Measurements from ENCODE around the gene DHX57.

The DHX57 gene

GRCh38 chr2:38889045-38889444 is 13.3 kb upstream of the DHX57 start:
- H3K27ac ChIP-seq, result no peak overlapping the region
- TF ChIP-seq ZFX (IDR thresholded peaks at IDR 0.05), result no peak
- no peak for TF ChIP-seq CTCF (conservative IDR thresholded peaks at IDR 0.05)

GRCh38 chr2:38887902-38888554 is 12.3 kb upstream of the DHX57 start:
- no peak for TF ChIP-seq CTCF (conservative IDR thresholded peaks at IDR 0.05)
- TF ChIP-seq ZFX (IDR thresholded peaks at IDR 0.05), result no peak
- no peak overlapping the region for H3K27ac ChIP-seq

- no peak for TF ChIP-seq CTCF (conservative IDR thresholded peaks at IDR 0.05)
- no peak for TF ChIP-seq ZFX (IDR thresholded peaks at IDR 0.05)
- H3K27ac ChIP-seq, result no peak overlapping the region
Measured at GRCh38 chr2:38887347-38887746, 11.6 kb upstream of the DHX57 start.

- TF ChIP-seq ZFX (IDR thresholded peaks at IDR 0.05) (no peak), CTCF (conservative IDR thresholded peaks at IDR 0.05) (no peak)
- no peak overlapping the region for H3K27ac ChIP-seq
Measured at GRCh38 chr2:38886063-38886462, 10.3 kb upstream of the DHX57 start.

GRCh38 chr2:38876407-38876806 is 673 bp upstream of the DHX57 start:
- TF ChIP-seq ZFX (IDR thresholded peaks at IDR 0.05) (no peak), CTCF (conservative IDR thresholded peaks at IDR 0.05) (no peak)
- H3K27ac ChIP-seq, result peak overlapping the region; percentile 60

- no peak for TF ChIP-seq CTCF (conservative IDR thresholded peaks at IDR 0.05)
- peak overlapping the region; percentile 60 for H3K27ac ChIP-seq
Measured at GRCh38 chr2:38875227-38875575, 533 bp downstream of the DHX57 start.

- H3K27ac ChIP-seq, result no peak overlapping the region
- TF ChIP-seq ZFX (IDR thresholded peaks at IDR 0.05) (no peak), CTCF (conservative IDR thresholded peaks at IDR 0.05) (no peak)
Measured at GRCh38 chr2:38873763-38874162, 2.0 kb downstream of the DHX57 start.
